ENCODE data around the gene ZIM2.
"Not testable (repeated sequence)": the region's sequence is repeated elsewhere in the genome, so short reads cannot be mapped to it uniquely, and the experiment has no call there.

The ZIM2 gene

GRCh38 chr19:56840451-56841192, at the start of gene ZIM2, which contains the start of gene PEG3:
Gene ZIM2, minus strand, starts transcription at chr19:56840726. Its CDS starts 16,449 bp downstream, at chr19:56824277.
Gene PEG3, minus strand, starts transcription at chr19:56840726. Its CDS starts 16,071 bp downstream, at chr19:56824655.
- no peak for DNase-seq (ENCODE audit: low read depth in 1 of 2, low spot score in 1 of 2)

GRCh38 chr19:56885173-56885985, 44.9 kb upstream of the ZIM2 start:
- no peak for DNase-seq (ENCODE audit: low read depth in 1 of 2, low spot score in 1 of 2)

GRCh38 chr19:56884441-56884840, 43.9 kb upstream of the ZIM2 start:
- no peak for DNase-seq (ENCODE audit: low read depth in 1 of 2, low spot score in 1 of 2)

- no peak for DNase-seq (ENCODE audit: low read depth in 1 of 2, low spot score in 1 of 2)
Measured at GRCh38 chr19:56880592-56881190, 40.2 kb upstream of the ZIM2 start.

GRCh38 chr19:56877069-56877715, 36.7 kb upstream of the ZIM2 start:
- DNase-seq (ENCODE audit: low read depth in 1 of 2, low spot score in 1 of 2), result no peak

GRCh38 chr19:56875717-56876116, 35.2 kb upstream of the ZIM2 start:
- DNase-seq (ENCODE audit: low read depth in 1 of 2, low spot score in 1 of 2), result no peak

GRCh38 chr19:56874530-56874929, 34.0 kb upstream of the ZIM2 start:
- no peak for DNase-seq (ENCODE audit: low read depth in 1 of 2, low spot score in 1 of 2)

- DNase-seq (ENCODE audit: low read depth in 1 of 2, low spot score in 1 of 2), result no peak
Measured at GRCh38 chr19:56873493-56873892, 33.0 kb upstream of the ZIM2 start.

- DNase-seq (ENCODE audit: low read depth in 1 of 2, low spot score in 1 of 2), result no peak
Measured at GRCh38 chr19:56869886-56870285, 29.4 kb upstream of the ZIM2 start.

- DNase-seq (ENCODE audit: low read depth in 1 of 2, low spot score in 1 of 2), result no peak
Measured at GRCh38 chr19:56868446-56868845, 27.9 kb upstream of the ZIM2 start.

- no peak for DNase-seq (ENCODE audit: low read depth in 1 of 2, low spot score in 1 of 2)
Measured at GRCh38 chr19:56866538-56866937, 26.0 kb upstream of the ZIM2 start.

GRCh38 chr19:56864443-56865125, 24.1 kb upstream of the ZIM2 start:
- no peak for DNase-seq (ENCODE audit: low read depth in 1 of 2, low spot score in 1 of 2)

GRCh38 chr19:56862741-56863140, 22.2 kb upstream of the ZIM2 start:
- DNase-seq (ENCODE audit: low read depth in 1 of 2, low spot score in 1 of 2), result no peak

- not testable (repeated sequence) for DNase-seq (ENCODE audit: low read depth in 1 of 2, low spot score in 1 of 2)
Measured at GRCh38 chr19:56860409-56860808, 19.9 kb upstream of the ZIM2 start.

GRCh38 chr19:56858026-56858425, 17.5 kb upstream of the ZIM2 start:
- no peak for DNase-seq (ENCODE audit: low read depth in 1 of 2, low spot score in 1 of 2)

- no peak for DNase-seq (ENCODE audit: low read depth in 1 of 2, low spot score in 1 of 2)
Measured at GRCh38 chr19:56856822-56857221, 16.3 kb upstream of the ZIM2 start.

- DNase-seq (ENCODE audit: low read depth in 1 of 2, low spot score in 1 of 2), result not testable (repeated sequence)
Measured at GRCh38 chr19:56852361-56852760, 11.8 kb upstream of the ZIM2 start.

- DNase-seq (ENCODE audit: low read depth in 1 of 2, low spot score in 1 of 2), result no peak
Measured at GRCh38 chr19:56848166-56848565, 7.6 kb upstream of the ZIM2 start.

- no peak for DNase-seq (ENCODE audit: low read depth in 1 of 2, low spot score in 1 of 2)
Measured at GRCh38 chr19:56842412-56842811, 1.9 kb upstream of the ZIM2 start.

- DNase-seq (ENCODE audit: low read depth in 1 of 2, low spot score in 1 of 2), result no peak
Measured at GRCh38 chr19:56841193-56841543, 642 bp upstream of the ZIM2 start.
